ENCODE measurements around the gene GJC2.

- TF ChIP-seq EZH2 (IDR thresholded peaks at IDR 0.05) (no peak), JUND (IDR thresholded peaks at IDR 0.05) (no peak), ZBTB33 (IDR thresholded peaks at IDR 0.05; ENCODE audit: extremely low read depth, insufficient replicate concordance, low read length) (no peak), SIN3A (IDR thresholded peaks at IDR 0.05; ENCODE audit: low read depth) (no peak), EGR1 (IDR thresholded peaks at IDR 0.05; ENCODE audit: low read depth) (no peak), CEBPB (IDR thresholded peaks at IDR 0.05; ENCODE audit: low read depth) (no peak), POLR2A (IDR thresholded peaks at IDR 0.05; ENCODE audit: borderline replicate concordance, extremely low read depth, insufficient read depth, insufficient read length) (peak; percentile 36), REST (IDR thresholded peaks at IDR 0.05; ENCODE audit: low read depth) (no peak), RAD21 (IDR thresholded peaks at IDR 0.05; ENCODE audit: low read depth) (no peak), MAX (IDR thresholded peaks at IDR 0.05) (peak; percentile 33; the same call in 1 of the 2 replicates), POLR2AphosphoS5 (IDR thresholded peaks at IDR 0.05; ENCODE audit: low read depth, low read length) (0 out of 2 replicates have a peak, but pooled peaks have one; percentile 25), FOSL1 (IDR thresholded peaks at IDR 0.05; ENCODE audit: low read depth) (no peak)
- TF ChIP-seq, protein P1, sequence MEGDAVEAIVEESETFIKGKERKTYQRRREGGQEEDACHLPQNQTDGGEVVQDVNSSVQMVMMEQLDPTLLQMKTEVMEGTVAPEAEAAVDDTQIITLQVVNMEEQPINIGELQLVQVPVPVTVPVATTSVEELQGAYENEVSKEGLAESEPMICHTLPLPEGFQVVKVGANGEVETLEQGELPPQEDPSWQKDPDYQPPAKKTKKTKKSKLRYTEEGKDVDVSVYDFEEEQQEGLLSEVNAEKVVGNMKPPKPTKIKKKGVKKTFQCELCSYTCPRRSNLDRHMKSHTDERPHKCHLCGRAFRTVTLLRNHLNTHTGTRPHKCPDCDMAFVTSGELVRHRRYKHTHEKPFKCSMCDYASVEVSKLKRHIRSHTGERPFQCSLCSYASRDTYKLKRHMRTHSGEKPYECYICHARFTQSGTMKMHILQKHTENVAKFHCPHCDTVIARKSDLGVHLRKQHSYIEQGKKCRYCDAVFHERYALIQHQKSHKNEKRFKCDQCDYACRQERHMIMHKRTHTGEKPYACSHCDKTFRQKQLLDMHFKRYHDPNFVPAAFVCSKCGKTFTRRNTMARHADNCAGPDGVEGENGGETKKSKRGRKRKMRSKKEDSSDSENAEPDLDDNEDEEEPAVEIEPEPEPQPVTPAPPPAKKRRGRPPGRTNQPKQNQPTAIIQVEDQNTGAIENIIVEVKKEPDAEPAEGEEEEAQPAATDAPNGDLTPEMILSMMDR (IDR thresholded peaks at IDR 0.05 in 2 of 3, conservative IDR thresholded peaks at IDR 0.05 in 1 of 3; ENCODE audit: borderline replicate concordance in 1 of 3, insufficient read depth in 1 of 3, low read depth in 2 of 3, low read length in 2 of 3) = no peak
- TF ChIP-seq, protein P2, sequence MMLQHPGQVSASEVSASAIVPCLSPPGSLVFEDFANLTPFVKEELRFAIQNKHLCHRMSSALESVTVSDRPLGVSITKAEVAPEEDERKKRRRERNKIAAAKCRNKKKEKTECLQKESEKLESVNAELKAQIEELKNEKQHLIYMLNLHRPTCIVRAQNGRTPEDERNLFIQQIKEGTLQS (IDR thresholded peaks at IDR 0.05) = no peak
These were observed 25.0 kb downstream of the GJC2 start for GRCh38 chr1:228174482-228175315.

Measured in HCT116 (cell line).